NB4 (cell line): ENCODE data around the gene AP5B1.
"Not testable (repeated sequence)": the region's sequence is repeated elsewhere in the genome, so short reads cannot be mapped to it uniquely, and the experiment has no call there.

Experiments
- DNase-seq: peaks from one replicate; pipeline ENCODE4 v3.0.0; 2010; ENCODE audit warnings: low read depth
- H3K4me3 ChIP-seq: one replicate; pipeline ENCODE4 v1.5.1; 2011; ENCODE audit warnings: mild to moderate bottlenecking, low read depth, low read length, moderate library complexity
- MYC ChIP-seq: IDR thresholded peaks from 2 replicates; pipeline ENCODE4 v1.6.1; 2011; ENCODE audit warnings: low read depth, low read length
- POLR2A ChIP-seq: IDR thresholded peaks from 2 replicates; pipeline ENCODE4 v1.6.1; 2011; ENCODE audit warnings: mild to moderate bottlenecking; ENCODE audit not compliant: insufficient read length; ENCODE audit errors: extremely low read depth
- TF ChIP-seq, protein P1 (sequence below): IDR thresholded peaks from one replicate; pipeline ENCODE4 v1.5.1; 2012; ENCODE audit warnings: low read depth, low read length
- TF ChIP-seq, protein P2 (sequence below): IDR thresholded peaks from 2 replicates; pipeline ENCODE4 v1.6.1; 2011; ENCODE audit warnings: low read depth, low read length

The AP5B1 gene

DNA sequence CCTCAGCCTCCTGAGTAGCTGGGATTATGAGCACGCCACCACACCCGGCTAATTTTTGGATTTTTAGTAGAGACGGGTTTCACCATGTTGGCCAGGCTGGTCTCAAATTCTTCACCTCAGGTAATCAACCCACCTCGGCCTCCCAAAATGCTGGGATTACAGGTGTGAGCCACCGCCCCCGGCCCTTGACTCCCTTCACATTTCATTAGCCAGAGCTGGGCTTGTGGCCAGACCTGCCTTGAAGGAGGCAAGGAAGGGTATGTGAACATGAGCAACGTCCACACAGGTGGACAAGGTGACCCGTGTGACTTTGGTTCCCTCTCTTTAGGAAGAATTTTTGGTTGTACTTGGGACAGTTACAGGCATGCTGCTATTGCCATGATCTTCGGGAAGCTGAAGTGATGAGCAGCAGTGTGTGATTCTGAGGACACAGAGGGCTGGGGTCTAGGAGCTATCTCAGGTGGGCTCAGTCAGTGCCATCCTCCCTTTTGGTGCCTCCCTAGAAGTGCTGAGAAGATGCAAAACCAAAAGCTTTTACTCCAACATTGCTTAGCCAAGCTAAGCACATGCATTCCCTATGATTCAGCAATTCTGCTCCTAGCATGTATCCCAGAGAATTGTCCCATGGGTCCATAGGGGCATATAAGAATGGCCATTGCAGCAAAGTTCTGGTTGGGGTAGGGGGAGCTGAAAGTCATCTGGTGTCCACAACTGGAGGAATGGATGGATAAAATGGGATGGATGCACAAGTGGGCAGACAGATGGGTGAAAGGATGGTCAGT lies 6.1 kb downstream of the AP5B1 start:
- no peak overlapping the region for H3K4me3 ChIP-seq
- TF ChIP-seq, protein P1, sequence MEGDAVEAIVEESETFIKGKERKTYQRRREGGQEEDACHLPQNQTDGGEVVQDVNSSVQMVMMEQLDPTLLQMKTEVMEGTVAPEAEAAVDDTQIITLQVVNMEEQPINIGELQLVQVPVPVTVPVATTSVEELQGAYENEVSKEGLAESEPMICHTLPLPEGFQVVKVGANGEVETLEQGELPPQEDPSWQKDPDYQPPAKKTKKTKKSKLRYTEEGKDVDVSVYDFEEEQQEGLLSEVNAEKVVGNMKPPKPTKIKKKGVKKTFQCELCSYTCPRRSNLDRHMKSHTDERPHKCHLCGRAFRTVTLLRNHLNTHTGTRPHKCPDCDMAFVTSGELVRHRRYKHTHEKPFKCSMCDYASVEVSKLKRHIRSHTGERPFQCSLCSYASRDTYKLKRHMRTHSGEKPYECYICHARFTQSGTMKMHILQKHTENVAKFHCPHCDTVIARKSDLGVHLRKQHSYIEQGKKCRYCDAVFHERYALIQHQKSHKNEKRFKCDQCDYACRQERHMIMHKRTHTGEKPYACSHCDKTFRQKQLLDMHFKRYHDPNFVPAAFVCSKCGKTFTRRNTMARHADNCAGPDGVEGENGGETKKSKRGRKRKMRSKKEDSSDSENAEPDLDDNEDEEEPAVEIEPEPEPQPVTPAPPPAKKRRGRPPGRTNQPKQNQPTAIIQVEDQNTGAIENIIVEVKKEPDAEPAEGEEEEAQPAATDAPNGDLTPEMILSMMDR = no peak
- TF ChIP-seq MYC = no peak
- TF ChIP-seq, protein P2, sequence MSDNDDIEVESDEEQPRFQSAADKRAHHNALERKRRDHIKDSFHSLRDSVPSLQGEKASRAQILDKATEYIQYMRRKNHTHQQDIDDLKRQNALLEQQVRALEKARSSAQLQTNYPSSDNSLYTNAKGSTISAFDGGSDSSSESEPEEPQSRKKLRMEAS = no peak
- TF ChIP-seq POLR2A = no peak
- DNase-seq = no peak

DNA sequence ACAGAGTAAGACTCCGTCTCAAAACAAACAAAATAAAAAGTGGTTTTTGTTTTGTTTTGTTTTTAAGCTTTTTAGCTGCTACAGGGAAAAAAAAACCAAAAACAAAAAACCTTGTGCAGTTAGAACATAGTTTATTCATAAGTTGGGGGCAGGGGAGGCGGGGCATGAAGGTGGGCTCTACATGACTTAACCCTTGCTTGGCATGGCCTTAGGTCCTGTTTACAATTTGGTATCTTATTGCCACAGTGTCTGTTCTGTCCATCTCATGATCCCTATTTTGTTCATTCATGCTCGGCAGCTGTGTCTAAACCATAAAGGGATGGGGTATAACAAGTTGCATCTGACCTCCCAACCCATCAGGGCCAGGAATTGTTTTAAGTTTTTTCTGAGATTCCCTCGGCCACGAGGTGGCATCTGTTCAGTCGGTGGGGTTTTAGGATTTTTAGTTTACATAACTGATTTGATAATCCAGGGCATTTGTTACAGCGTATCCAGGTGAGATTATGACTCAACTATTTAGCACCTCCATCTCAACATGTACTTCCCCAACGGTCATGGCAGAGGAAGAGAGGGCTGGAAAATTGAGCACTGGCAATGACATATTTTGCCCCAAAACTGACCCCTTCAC lies 6.9 kb downstream of the AP5B1 start:
- TF ChIP-seq POLR2A (no peak), MYC (no peak)
- TF ChIP-seq, protein P1 = no peak
- TF ChIP-seq, protein P2 = no peak
- no peak for DNase-seq
- no peak overlapping the region for H3K4me3 ChIP-seq

DNA sequence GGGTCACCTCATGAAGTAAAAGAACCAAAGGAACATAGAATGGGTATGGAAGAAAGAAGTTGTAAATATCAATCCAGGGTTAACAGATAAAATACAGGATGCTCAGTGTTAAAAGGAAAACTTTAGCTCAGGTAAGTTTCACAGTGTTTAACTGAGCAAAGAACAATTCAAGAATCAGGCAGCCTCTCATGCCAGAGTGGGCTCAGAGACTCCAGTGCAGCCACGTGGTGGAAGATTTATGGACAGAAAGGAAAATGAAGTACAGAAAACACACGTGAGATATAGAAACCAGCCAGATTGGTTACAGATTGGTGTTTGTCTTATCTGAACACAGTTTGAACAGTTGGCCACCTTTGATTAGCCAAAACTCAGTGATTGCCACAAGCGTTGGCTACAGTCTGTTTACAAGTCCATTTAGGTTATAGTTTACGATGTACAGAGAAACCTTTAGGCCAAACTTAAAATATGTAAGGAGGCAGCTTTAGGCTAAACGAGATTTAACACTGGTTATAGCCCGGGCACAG lies 9.1 kb downstream of the AP5B1 start:
- no peak overlapping the region for H3K4me3 ChIP-seq
- TF ChIP-seq, protein P2 = no peak
- TF ChIP-seq POLR2A = no peak
- TF ChIP-seq MYC = no peak
- TF ChIP-seq, protein P1 = no peak
- no peak for DNase-seq

DNA sequence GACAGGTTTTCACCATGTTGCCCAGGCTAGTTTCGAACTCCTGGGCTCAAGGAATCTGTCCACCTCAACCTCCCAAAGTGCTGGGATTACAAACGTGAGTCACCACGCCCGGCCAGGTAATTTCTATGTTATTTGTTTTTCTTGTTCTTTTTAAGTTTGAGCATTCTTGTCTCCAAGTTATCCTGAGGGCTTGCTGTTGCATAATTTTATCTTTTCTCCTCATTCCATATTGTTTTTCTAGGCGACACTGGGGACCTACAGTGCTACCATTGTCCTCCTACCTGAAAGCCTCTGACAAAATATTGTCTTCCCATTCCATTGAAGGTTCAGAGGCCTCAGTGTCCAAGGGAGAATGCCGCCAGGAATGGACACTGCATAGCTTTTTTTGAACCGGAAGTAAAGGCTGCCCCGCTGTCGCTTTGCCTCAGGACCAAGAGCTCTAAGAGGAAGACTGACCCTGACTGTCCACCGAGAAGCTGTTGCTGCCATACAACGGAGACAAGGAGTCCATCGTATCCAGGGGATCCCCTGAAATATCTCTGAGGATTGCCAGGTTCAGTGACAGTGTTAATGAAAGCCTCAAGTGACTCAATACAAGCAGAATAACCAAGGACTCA lies 9.7 kb downstream of the AP5B1 start:
- no peak for DNase-seq
- TF ChIP-seq, protein P2 = no peak
- TF ChIP-seq POLR2A = no peak
- no peak for TF ChIP-seq MYC
- TF ChIP-seq, protein P1 = no peak
- no peak overlapping the region for H3K4me3 ChIP-seq

DNA sequence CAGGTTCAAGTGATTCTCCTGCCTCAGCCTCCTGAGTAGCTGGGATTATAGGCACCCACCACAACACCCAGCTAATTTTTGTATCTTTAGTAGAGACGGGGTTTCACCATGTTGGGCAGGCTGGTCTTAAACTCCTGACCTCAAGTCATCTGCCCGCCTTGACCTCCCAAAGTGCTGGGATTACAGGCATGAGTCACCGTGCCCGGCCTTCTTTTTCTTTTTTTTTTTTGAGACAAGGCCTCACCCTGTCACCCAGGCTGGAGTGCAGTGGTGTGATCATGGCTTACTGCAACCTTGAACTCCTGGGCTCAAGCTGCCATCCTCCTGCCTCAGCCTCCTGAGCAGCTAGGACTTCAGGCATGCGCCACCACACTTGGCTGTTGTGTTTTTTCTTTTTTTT lies 13.0 kb downstream of the AP5B1 start:
- not testable (repeated sequence) for H3K4me3 ChIP-seq

DNA sequence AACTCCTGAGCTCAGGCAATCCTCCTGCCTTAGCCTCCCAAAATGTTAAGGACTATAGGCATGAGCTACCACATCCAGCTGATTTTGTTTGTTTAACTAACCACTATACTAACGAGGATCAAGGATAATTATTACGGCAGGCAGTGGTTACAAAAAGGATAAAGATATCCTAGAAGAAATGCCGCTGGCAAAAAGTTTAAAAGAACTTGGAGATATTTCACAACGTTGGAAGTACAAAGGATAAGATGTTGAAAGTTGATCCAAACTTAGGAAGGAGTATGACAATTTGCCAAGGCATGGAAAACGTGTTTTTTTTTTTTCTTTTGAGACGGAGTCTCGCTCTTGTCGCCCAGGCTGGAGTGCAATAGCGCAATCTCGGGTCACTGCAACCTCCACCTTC lies 13.4 kb downstream of the AP5B1 start:
- no peak for DNase-seq
- TF ChIP-seq MYC = no peak
- TF ChIP-seq, protein P1 = no peak
- TF ChIP-seq, protein P2 = no peak
- H3K4me3 ChIP-seq = no peak overlapping the region

More for the DNA sequence above, 13.0 kb downstream of the AP5B1 start:
- DNase-seq = not testable (repeated sequence)
